A549 treated with AZD2906 at 1 μM for 4 hours (cell line): ENCODE results near the gene OR5H15. TPM values are rescaled to one million over a fixed set of nuclear protein-coding genes. Genes with fewer than 3 reads are reported as not detected.

Source experiments
- total RNA-seq: library from RNA; stranded (reverse); fragments of 200-300 nt; extraction: Qiagen RNA extraction; gene quantifications from 5 replicates; pipeline ENCODE4 v1.2.3, GENCODE V29; 2022

OR5H15 gene
- total RNA-seq = not detected in 5 replicates

GRCh38 chr3:98166396-98166795, at the start of gene OR5H15:
OR5H15 (plus strand) TSS chr3:98166696; CDS start chr3:98168700, 2,004 bp downstream.

DNA sequence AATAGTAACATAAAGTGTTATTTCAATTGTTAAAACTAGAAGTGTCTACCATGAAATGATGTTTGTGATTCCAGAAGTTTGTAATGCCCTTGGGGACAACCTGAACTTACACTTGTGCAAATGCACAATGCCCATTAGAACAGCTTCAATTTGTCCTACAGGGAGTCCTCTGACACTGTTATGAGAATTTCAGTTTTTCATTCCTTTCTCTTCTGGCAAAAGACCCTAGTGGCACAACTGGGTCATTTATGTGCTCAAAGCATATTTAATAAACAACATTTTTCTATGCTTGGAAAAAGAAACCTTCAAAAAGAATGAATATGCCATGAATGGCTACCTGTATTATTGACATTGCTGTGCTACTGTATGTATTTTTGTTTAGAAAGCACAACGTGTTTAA, 36.1 kb upstream of the OR5H15 start, which contains the start of gene OR5H1:
TSS of gene OR5H1 (plus strand) at position 301 of the 400 bp plus-strand sequence. CDS start 1,977 bp downstream, outside the sequence.

DNA sequence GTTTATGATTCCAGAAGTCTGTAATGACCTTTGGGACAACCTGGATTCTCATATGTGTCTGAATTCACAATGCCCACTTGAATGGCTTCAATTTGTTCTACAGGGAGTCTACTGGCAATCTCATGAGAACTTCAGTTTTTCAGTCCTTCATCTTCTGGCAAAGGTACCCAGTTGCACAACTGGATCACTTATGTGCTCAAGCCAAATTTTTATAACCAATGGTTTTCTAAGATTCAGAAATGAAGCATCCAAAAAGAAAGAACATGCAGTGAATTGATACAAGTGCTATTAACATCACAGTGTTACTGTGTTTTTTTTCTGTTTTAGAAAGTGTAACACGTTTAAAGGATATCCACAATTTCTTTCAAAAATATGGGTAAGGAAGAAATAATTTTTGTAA, 19.3 kb upstream of the OR5H15 start, which contains the start of gene OR5H14:
TSS of gene OR5H14 (plus strand) at position 301 of the 400 bp plus-strand sequence. CDS start 1,907 bp downstream, outside the sequence.

Other genes with a start within 250 kb of the OR5H15 start
- gene RIOX2, start 194.3 kb upstream of the OR5H15 start, total RNA-seq = 29.2 to 33.9 TPM (median 30.9 TPM) in 5 replicates
- not detected in 5 replicates for gene GABRR3, start 131.4 kb upstream of the OR5H15 start, total RNA-seq
- gene OR5AC2, start 79.5 kb upstream of the OR5H15 start, total RNA-seq = not detected in 5 replicates
- not detected in 5 replicates for gene OR5H1, start 36.0 kb upstream of the OR5H15 start, total RNA-seq
- gene OR5H14, start 19.2 kb upstream of the OR5H15 start, total RNA-seq = not detected in 5 replicates
- gene OR5H6, start 97.5 kb downstream of the OR5H15 start, total RNA-seq = not detected in 5 replicates
- gene OR5H2, start 115.8 kb downstream of the OR5H15 start, total RNA-seq = not detected in 5 replicates
- gene OR5K4, start 187.2 kb downstream of the OR5H15 start, total RNA-seq = not detected in 5 replicates
- gene OR5K3, start 224.0 kb downstream of the OR5H15 start, total RNA-seq = not detected in 5 replicates